Gastrocnemius medialis (tissue), 4 donors: ENCODE results near the gene NFIA. TPM values are rescaled to one million over a fixed set of nuclear protein-coding genes. Genes with fewer than 3 reads are reported as not detected.

Experiments used
- ATAC-seq, 2 donors: fragments of 150-250 bp; one replicate each; pipeline ENCODE4 v1.9.1; 2016
- DNase-seq, 2 donors: peaks; one replicate each; pipeline ENCODE4 v3.0.0-alpha.2; 2019
- H3K27ac ChIP-seq, 4 donors: fragments of 200-600 bp; sonication (generic); 1 replicate in 1 of 4; 2 replicates in 3 of 4; pipeline ENCODE4 v1.5.1; 2016 to 2018; ENCODE audit warnings: mild to moderate bottlenecking in 2 of 4, moderate library complexity in 1 of 4
- H3K27me3 ChIP-seq, 3 donors: fragments of 200-600 bp; sonication (generic) in 2 of 3; 1 replicate in 1 of 3; 2 replicates in 2 of 3; pipeline versions ENCODE4 v1.5.1 to v1.6.0; 2016 to 2019; ENCODE audit warnings: mild to moderate bottlenecking in 1 of 3, moderate library complexity in 1 of 3
- H3K36me3 ChIP-seq, 2 donors: fragments of 200-600 bp; sonication (generic) in 1 of 2; one replicate each; pipeline ENCODE4 v1.5.1; 2017 to 2018
- H3K4me1 ChIP-seq, 2 donors: fragments of 200-600 bp; sonication (generic) in 1 of 2; one replicate each; pipeline ENCODE4 v1.5.1; 2016 to 2017; ENCODE audit warnings: mild to moderate bottlenecking in 2 of 2
- H3K4me3 ChIP-seq, 4 donors: fragments of 200-600 bp; sonication (generic) in 3 of 4; 1 replicate in 1 of 4; 2 replicates in 3 of 4; pipeline ENCODE4 v1.5.1; 2016 to 2019; ENCODE audit warnings: mild to moderate bottlenecking in 2 of 4
- H3K9me3 ChIP-seq, 3 donors: fragments of 200-600 bp; sonication (generic) in 2 of 3; 1 replicate in 1 of 3; 2 replicates in 2 of 3; pipeline ENCODE4 v1.5.1; 2016 to 2019
- CTCF ChIP-seq, 5 experiments: fragments of 450-650 bp in 3 of 5; fragments of 200-600 bp in 2 of 5; sonication (generic) in 2 of 5; IDR thresholded peaks in 4 of 5; conservative IDR thresholded peaks in 1 of 5; 1 replicate in 4 of 5; 2 replicates in 1 of 5; pipeline ENCODE4 v1.5.1; 2016 to 2019; ENCODE audit warnings: antibody characterized with exemption in 5 of 5, mild to moderate bottlenecking in 3 of 5, moderate library complexity in 3 of 5
- POLR2A ChIP-seq, 2 donors: fragments of 450-650 bp; IDR thresholded peaks; one replicate each; pipeline ENCODE4 v1.6.1; 2017; ENCODE audit warnings: antibody characterized with exemption in 2 of 2, mild to moderate bottlenecking in 2 of 2, moderate library complexity in 2 of 2
- in situ Hi-C, 4 donors: fragments of 200-750 bp; cut with MboI; loops; one replicate each; pipeline versions ENCODE4 v1.15.0 to v1.8.0; 2017; ENCODE audit warnings: low sequenced_read_pairs in 4 of 4
- intact Hi-C: fragments of 100-400 bp; cut with DNase I; formaldehyde crosslinking; loops from one replicate; pipeline ENCODE4 v1.15.1; 2023; ENCODE audit warnings: low total_unique reads
- total RNA-seq, 4 donors: library from RNA; depleted of rRNA; stranded (reverse); fragments of >200 nt; gene quantifications; one replicate each; pipeline versions ENCODE4 v1.1.0 to v1.2.3, GENCODE V29; 2016

NFIA gene
- total RNA-seq, 4 donors from 2014 or later, result 12.9 to 27.0 (median 26.6) TPM

GRCh38 chr1:61169045-61169444 lies 86.7 kb downstream of the NFIA start:
- H3K4me3 ChIP-seq, result no peak overlapping the region
- H3K9me3 ChIP-seq, result no peaks in the 10 kb centered on the region
- H3K4me1 ChIP-seq, result peaks cover 56 to 61% of the 10 kb centered on the region in 2 donors
- intact Hi-C loops (no loop called here), in situ Hi-C loops (no loop called here)
- no peak for TF ChIP-seq POLR2A (IDR thresholded peaks at IDR 0.05)
- no peak for TF ChIP-seq CTCF (IDR thresholded peaks at IDR 0.05 in 4 of 5, conservative IDR thresholded peaks at IDR 0.05 in 1 of 5)
- H3K27me3 ChIP-seq, result no peaks in the 10 kb centered on the region
- ATAC-seq (no peak), DNase-seq (no peak)
- no peaks in the 10 kb centered on the region for H3K36me3 ChIP-seq
- peak overlapping the region in 2 of 4 donors; percentile 23 to 72 for H3K27ac ChIP-seq

- H3K36me3 ChIP-seq, result no peaks in the 10 kb centered on the region
- H3K9me3 ChIP-seq, result no peaks in the 10 kb centered on the region
- intact Hi-C loops (no loop called here), in situ Hi-C loops (no loop called here)
- no peaks in the 10 kb centered on the region for H3K27me3 ChIP-seq
- H3K27ac ChIP-seq, result peak overlapping the region in 3 of 4 donors; percentile 62 to 72 (median 68)
- DNase-seq (no peak), ATAC-seq (no peak)
- TF ChIP-seq CTCF (IDR thresholded peaks at IDR 0.05 in 4 of 5, conservative IDR thresholded peaks at IDR 0.05 in 1 of 5), result no peak
- TF ChIP-seq POLR2A (IDR thresholded peaks at IDR 0.05), result no peak
- no peak overlapping the region for H3K4me3 ChIP-seq
- peaks cover 62 to 66% of the 10 kb centered on the region in 2 donors for H3K4me1 ChIP-seq
Measured at GRCh38 chr1:61169634-61170033, 87.3 kb downstream of the NFIA start.

GRCh38 chr1:61170328-61171238 lies 88.2 kb downstream of the NFIA start:
- intact Hi-C loops (no loop called here), in situ Hi-C loops (no loop called here)
- no peaks in the 10 kb centered on the region for H3K27me3 ChIP-seq
- H3K36me3 ChIP-seq, result no peaks in the 10 kb centered on the region
- TF ChIP-seq CTCF (IDR thresholded peaks at IDR 0.05 in 4 of 5, conservative IDR thresholded peaks at IDR 0.05 in 1 of 5) (no peak), POLR2A (IDR thresholded peaks at IDR 0.05) (no peak)
- H3K9me3 ChIP-seq, result no peaks in the 10 kb centered on the region
- H3K4me1 ChIP-seq, result peaks cover 64 to 72% of the 10 kb centered on the region in 2 donors
- no peak overlapping the region for H3K4me3 ChIP-seq
- H3K27ac ChIP-seq, result peak overlapping the region; percentile 62 to 72 (median 65)
- DNase-seq, result no peak
- no peak for ATAC-seq

- Histone ChIP-seq H3K27me3 (no peaks in the 10 kb centered on the region), H3K9me3 (no peaks in the 10 kb centered on the region), H3K4me3 (no peak overlapping the region), H3K27ac (peak overlapping the region; percentile 62 to 72 (median 70)), H3K36me3 (no peaks in the 10 kb centered on the region), H3K4me1 (peaks cover 69 to 79% of the 10 kb centered on the region in 2 donors)
- ATAC-seq (no peak), DNase-seq (no peak)
- TF ChIP-seq POLR2A (IDR thresholded peaks at IDR 0.05) (no peak), CTCF (IDR thresholded peaks at IDR 0.05 in 4 of 5, conservative IDR thresholded peaks at IDR 0.05 in 1 of 5) (no peak)
- in situ Hi-C loops (no loop called here), intact Hi-C loops (no loop called here)
Measured at GRCh38 chr1:61171346-61171745, 89.0 kb downstream of the NFIA start.
